Measurements from ENCODE around the gene CTNND1.
"Not testable (repeated sequence)": the region's sequence is repeated elsewhere in the genome, so short reads cannot be mapped to it uniquely, and the experiment has no call there.

CTNND1 gene

DNA sequence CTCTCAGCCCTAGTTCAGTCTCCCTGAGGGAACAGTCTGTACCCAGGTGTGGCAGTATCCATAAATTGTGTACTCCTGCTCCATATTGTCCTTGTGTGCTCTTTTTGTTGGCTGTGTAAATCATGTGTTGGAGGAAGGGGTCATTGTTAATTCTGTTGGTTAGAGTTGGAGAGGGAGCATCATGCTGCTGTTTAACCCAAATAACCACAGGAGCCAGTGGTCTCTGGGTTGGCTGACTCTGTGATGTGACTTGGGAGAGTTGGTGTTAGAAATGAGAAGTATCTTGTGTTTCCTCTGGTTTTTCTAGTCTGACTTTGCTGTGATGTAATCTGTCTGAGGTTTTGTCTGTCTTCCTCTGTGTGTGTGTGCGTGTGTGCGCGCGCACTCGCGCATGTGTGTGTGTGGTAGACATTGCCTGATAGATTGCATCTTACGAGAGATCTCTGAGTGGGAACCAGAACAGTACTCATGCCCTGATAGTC, 30.5 kb downstream of the CTNND1 start:
- no peak for DNase-seq (ENCODE audit: low read depth in 2 of 2)

DNA sequence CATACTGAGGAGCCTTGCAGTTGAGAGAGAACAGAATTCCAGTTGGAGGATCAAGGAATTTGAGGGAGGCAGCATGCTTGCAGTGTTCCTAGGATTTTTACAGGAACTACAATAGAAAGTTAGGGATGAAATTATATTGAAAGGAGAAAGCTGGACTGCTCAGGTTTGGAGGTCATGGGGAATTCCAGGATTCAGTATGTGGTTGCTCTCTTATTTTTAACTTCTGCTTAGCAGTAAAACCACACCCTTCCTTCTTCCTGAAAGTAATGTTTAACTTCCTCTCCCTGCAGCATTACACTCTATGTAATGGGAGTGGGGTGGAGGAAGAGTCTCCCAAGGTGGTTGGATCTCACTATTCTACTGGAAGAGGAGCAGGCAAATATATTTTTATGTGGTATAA, 31.3 kb downstream of the CTNND1 start:
- no peak for DNase-seq (ENCODE audit: low read depth in 2 of 2)

DNA sequence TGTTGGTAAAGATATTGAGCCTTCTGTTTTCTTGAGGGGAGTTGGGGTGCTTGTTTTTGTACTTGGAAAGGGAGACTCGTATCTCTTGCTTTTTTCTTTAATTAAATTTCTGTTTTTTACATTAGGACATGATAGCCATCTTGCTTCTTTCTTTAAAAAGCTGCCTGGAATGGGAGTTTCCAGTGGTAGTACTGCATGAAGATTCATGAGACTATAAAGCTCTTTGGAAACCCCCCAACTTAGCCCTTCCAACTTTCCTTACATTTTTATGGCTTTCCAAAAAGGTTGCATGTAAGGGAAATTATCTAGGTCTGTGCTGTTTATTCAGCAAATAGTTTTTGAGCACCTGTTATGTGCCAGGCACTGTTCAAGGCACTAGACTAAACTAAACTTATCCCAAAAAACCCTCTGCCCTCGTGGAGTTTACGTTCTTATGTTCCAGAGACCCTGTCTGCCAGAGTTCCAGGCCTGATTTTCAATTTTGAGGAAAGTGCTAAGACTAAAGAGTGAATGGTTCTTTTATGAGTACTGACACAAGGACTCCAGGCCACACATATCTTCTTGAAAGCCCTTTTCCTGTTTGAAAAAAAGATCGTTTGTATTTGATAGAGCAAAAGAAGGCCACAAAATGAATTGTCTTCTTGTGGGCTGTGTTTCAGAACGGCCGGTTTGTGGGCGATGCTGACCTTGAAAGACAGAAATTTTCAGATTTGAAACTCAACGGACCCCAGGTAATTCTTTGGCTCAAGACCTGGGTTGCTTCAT, 31.9 kb downstream of the CTNND1 start:
- DNase-seq (ENCODE audit: low read depth in 2 of 2) = no peak

DNA sequence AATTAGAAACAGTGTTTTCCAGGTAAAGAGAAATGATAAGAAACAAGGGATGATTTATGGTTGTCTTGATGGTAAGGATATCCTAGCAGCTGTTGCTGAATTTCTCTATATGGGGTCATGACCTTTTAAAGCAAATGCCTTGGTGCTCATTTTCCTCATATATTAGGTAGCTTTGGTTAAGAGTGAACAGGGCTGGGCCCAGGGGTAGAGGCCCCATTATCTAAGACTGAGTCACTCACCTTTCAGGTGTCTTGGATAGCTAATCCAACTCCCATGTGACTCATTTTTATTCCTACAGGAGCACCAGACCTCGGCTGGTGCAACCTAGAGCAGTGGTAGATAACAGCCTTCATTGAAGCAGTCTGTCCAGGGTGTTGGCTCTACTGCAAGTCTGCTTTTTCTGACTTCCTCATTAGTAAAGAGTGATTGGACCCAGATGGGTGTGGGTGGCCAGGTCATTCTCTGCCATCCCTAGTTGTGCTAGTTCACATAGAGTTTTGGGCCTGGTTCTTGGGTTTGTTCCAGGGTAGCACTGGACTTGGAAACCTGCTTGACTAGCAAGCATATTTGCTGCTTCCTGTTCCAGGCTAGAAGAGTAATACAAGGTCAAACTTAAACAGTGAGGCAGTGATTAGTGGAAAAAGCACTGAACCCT, 37.4 kb downstream of the CTNND1 start:
- DNase-seq (ENCODE audit: low read depth in 2 of 2) = no peak

DNA sequence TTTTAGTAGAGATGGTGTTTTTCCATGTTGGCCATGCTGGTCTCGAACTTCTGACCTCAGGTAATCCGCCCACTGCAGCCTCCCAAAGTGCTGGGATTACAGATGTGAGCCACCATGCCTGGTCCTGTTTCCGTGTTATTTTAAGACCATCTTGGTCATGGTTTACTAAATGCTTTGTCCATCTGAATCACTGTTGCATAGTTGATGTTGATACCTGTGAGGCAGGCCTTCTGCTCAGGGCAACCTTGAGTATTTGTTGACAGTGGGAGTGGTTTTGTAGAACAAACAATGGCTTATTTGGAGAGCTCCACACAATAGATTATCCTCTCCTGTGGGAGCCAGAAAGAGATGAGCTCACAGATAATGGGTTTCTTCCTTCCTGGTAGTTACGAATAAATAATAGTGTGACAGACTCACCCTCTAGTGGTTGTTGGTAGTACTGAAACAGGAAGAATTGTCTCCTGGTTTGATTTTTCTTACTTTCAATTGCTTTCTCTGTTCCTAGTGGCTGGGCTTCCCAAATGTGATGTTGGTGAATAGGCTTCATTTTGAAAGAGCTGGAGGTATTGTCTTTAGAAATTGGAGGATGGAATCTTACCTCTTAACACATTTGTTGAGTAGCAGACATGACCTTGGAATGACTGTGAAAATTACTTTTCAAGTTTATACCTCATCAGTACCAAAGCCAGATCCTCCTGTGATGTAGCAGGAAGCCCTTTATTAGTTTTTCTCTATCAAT, 39.0 kb downstream of the CTNND1 start:
- DNase-seq (ENCODE audit: low read depth in 2 of 2) = peak; percentile 37 to 49

DNA sequence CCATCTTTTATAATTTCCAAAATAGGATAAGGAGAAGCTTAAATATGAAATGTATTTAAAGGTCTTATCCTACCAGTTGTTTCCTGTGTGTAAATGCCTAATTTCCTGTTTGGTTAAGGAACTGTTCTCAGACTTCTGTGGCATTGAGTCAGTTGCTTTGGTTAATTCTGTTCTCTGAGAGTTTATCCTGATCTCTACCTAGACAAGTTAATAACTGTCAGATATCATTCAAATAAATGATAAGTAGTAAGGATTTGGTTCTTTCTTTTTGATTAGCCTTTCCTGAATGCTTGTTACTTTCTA, 39.5 kb downstream of the CTNND1 start:
- DNase-seq (ENCODE audit: low read depth in 2 of 2) = no peak

DNA sequence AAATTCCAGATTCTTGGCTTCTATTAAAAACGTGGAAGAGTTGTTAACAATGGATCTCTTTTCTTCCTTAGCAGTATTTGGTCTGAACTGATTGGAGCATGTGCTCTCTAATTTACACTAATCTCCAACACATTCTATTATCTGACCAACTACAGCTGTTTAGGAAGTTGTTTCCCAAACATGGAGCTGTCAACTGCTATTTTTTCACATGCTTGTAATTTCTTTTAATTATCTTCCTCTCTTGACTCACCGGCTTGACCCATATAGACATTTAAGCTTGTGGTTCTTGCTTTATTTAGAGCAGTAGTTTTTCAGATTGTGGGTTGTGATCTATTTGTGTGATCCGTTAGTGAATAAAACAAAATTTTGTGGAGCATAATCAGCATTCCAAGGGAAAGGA, 40.8 kb downstream of the CTNND1 start:
- DNase-seq (ENCODE audit: low read depth in 2 of 2) = no peak

DNA sequence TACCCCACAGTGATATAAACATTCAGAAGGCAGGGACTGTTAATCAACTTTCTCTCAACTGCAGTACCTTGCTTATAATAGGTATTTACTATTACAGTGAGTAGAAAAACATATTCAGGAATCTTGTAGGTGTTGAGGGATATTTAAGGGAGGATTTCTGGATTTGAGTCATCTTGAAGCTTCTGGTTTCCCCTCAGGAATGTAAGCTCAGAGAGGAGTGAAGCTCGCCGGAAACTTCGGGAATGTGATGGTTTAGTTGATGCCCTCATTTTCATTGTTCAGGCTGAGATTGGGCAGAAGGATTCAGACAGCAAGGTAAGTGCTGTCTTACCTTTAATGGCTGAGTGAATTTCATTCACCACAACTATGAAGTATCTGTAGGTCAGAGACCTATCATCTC, 42.9 kb downstream of the CTNND1 start:
- DNase-seq (ENCODE audit: low read depth in 2 of 2) = no peak

DNA sequence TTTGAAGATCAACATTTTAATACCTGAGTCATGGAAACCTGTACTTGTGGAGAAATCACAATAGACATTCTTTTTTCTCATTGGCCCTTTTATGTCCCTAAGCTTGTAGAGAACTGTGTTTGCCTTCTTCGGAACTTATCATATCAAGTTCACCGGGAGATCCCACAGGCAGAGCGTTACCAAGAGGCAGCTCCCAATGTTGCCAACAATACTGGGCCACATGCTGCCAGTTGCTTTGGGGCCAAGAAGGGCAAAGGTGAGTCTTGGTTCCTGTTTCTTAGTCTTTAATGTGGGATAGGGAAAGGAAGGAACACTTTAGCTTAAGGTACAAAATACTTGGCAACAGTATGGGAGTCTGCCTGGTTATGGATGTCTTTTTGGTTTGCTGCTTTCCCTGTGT, 44.2 kb downstream of the CTNND1 start:
- no peak for DNase-seq (ENCODE audit: low read depth in 2 of 2)

DNA sequence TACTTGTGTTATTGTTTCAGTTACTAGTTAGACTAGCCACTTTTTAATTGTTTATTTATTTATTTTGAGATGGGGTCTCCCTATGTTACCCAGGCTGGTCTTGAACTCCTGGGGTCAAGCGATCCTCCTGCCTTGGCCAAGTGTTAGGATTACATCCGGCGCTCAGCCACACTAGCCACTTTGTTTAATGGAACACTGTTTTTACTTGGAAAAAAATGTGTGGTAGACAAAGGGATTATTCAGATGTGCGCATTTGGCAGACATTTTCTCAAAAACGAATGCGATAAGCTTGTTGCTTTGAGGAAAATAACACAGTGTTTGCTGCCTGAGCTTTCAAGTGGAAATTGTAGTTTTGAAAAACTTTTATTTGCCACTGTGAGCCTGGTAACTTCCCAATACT, 51.0 kb downstream of the CTNND1 start:
- DNase-seq (ENCODE audit: low read depth in 2 of 2) = no peak

DNA sequence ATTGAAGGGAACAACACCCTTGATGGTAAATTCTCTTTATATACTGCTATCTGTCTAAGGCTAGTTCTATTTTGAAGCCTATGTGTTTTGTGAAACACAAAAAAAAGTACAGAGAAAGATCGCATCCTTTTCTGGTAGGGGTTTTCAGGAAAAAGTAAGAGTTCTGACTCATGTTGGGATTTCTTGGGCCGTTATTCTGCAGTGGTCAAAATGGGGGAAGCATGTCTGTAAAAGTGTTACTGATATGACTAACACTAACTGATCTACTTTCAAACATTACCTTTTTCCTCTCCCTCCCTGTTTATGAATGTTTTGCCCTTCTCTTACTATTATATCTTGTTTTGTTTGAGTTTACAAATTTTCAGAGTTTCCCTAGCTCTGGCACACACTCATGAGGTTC, 53.9 kb downstream of the CTNND1 start:
- DNase-seq (ENCODE audit: low read depth in 2 of 2) = no peak

DNA sequence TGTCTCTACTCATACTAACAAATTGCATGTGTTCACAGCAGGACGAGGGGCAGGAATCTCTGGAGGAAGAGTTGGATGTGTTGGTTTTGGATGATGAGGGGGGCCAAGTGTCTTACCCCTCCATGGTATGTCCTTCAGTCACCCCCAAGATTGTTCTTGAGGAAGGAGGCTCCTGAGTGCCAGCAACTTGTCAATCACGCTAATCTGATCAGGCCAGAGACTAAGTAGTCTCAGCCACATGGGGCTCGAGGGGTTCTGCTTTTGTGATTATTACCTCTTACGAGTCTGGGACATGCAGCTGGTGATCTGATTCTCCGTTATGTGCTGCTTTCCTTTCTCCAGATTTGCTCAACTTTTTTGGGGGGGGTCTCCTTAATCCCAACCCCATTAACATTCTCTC, 54.3 kb downstream of the CTNND1 start:
- no peak for DNase-seq (ENCODE audit: low read depth in 2 of 2)

DNA sequence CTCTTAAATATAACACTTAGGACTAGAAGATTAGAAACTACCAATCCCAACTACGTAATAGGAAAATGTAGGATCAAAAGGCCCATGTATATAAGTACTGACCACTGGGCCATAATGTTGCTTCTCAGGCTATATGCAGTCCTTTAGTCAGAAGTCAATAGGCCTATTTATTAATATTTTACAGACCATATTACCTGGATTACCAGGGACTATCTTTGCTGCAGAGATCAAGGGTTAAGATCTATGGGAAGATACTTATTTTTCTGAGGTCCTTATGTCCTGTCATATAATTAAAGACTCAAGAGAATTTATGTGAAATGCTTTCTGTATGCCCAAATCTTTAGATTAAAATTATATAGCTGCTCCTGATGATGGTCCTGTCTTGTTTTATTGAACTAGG, 57.2 kb downstream of the CTNND1 start:
- no peak for DNase-seq (ENCODE audit: low read depth in 2 of 2)

DNA sequence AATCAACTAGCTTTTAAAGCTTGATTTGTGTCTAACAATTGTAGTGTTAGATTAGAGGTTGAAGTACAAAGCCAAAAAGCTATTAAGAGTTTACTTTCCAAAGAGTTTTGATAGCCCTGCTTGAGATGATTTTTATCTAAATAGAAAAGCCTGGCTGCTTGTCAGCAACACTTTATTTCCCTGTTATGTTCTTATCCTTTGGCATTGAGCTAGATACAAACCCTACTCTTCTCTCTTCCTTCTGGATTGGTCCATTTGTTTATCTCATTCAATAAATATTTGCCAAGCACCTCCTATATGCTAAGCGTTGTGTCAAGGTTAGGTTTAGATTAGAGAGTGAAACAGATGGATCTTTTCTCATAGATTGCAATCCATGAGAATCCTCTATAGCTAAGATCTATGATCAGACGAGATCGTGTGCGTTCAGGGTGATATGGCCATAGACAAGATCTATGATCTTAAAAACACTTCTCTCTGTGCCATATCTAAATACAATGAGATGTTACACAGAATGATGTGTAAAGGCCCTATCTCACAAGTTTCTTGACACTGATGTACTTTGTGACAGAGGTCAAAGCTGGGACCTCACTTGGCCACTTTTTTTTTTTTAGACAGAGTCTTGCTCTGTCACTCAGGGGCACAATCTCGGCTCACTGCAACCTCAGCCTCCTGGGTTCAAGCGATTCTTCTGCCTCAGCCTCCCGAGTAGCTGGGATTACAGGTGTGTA, 57.8 kb downstream of the CTNND1 start:
- no peak for DNase-seq (ENCODE audit: low read depth in 2 of 2)

DNA sequence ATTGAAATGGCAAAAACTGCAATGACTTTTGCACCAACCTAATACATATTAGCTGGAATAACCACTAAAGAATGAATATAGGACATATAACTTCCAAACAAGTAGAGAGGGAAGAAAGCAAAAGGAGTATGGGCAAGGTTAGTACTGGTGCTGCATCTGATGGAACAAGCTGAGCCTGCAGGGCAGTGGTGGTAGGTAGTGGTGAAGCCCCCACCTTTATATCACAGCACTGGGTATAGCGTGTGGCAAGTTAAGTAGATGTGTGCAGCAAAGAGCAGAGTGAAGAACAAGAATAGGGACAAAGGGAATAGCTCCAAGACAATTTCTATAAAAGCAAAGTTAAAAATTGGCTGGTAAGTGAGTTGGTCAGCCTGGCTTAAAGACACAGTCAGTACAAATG, 62.3 kb downstream of the CTNND1 start:
- no peak for DNase-seq (ENCODE audit: low read depth in 2 of 2)

DNA sequence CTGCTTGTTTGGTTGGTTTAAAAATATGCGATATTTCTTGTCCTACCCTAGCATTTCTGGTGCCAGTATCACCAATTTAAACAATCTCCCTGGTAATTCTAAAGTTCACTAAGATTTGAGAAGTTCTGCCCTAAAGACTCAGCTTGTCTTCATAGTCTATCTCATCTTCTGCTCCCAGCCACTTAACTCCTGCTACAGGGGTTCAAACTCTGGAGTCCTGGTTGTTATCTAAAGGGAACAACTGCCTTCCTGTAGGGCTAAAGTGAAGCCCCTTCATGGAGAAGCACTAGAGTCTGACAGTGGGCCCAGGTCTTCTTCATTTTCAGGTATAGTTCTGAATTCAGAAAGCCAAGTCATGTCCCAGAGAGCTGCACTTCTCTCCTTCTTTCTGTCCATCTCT, 73.2 kb downstream of the CTNND1 start:
- DNase-seq (ENCODE audit: low read depth in 2 of 2) = no peak

DNA sequence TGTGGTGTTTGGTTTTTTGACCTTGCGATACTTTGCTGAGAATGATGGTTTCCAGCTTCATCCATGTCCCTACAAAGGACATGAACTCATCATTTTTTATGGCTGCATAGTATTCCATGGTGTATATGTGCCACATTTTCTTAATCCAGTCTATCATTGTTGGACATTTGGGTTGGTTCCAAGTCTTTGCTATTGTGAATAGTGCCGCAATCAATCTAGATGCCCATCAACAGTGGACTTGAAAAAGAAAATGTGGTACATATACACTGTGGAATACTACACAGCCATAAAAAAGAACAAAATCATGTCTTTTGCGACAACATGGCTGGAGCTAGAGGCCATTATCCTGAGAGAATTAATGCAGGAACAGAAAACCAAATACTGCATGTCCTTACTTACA, 77.0 kb downstream of the CTNND1 start:
- DNase-seq (ENCODE audit: low read depth in 2 of 2) = not testable (repeated sequence)

DNA sequence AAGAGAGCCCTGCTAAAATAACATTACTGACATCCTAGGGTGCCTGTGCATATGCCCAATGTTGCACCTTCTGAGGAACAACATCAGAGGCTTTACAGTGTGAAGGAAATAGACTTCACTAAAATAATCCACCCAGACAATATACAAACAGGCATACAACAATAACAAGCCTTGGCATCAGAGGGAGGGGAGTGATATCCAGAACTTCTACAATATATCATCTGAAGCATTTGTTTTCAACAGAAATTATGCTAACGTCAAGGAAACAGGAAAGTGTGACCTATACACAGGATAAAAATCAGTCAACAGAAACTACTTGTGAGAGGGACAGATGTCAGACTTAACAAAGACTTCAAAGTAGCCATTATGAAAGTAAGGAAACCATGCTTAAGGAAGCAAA, 81.3 kb downstream of the CTNND1 start:
- DNase-seq (ENCODE audit: low read depth in 2 of 2) = no peak

DNA sequence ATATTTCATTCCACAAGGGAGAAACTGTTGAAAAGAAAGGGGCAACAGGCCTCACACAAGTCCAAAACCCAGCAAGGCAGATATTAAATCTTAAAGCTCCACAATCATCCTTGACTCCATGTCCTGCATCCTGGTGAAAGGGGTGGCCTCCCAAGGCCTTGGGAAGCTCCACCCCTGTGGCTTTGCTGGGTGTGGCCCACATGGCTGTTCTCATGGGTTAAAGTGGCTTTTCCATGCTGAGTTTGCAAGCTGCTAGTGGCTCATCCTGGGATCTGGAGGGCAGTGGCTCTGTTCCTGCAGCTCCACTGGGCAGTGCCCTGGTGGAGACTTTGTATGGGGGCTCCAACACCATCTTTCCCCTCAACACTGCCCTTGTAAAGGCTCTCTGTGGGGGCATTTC, 106.4 kb downstream of the CTNND1 start:
- DNase-seq (ENCODE audit: low read depth in 2 of 2) = no peak

DNA sequence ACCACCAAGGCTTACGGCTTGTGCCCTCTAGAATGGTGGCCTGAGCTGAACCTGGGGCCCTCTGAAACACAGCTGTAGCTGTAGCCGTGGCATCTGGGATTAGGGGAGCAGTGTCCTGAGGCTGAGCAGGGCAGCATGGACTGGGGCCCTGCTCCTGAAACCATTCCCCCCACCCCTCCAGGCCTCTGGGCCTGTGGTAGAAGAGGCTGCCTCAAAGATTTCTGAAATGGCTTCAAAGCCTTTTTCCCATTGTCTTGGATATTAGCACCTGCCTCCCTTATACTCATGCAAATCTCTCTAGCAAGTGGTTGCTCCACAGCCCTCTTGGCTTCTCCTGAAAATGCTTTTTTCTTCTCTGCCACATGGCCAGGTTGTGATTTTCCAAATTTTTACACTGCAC, 106.9 kb downstream of the CTNND1 start:
- DNase-seq (ENCODE audit: low read depth in 2 of 2) = no peak

All from fibroblast of skin of left quadriceps (primary cell).